Sigmoid colon (tissue), 4 donors: ENCODE results near the gene OR10R2.

Experiments
- POLR2A ChIP-seq, 2 donors: fragments of 450-650 bp; IDR thresholded peaks; one replicate each; pipeline ENCODE4 v1.6.1; 2016; ENCODE audit warnings: antibody characterized with exemption in 2 of 2, mild to moderate bottlenecking in 2 of 2, moderate library complexity in 2 of 2
- POLR2AphosphoS5 ChIP-seq, 4 donors: sonication (generic); formaldehyde crosslinking; IDR thresholded peaks; one replicate each; pipeline ENCODE4 v1.6.1; 2017; ENCODE audit warnings: antibody characterized with exemption in 4 of 4
- TF ChIP-seq, protein P1 (sequence below), 4 experiments: fragments of 450-650 bp in 3 of 4; fragments of 200-600 bp in 1 of 4; IDR thresholded peaks; one replicate each; pipeline ENCODE4 v1.5.1; 2016 to 2019; ENCODE audit warnings: antibody characterized with exemption in 4 of 4, mild to moderate bottlenecking in 3 of 4, moderate library complexity in 2 of 4

DNA sequence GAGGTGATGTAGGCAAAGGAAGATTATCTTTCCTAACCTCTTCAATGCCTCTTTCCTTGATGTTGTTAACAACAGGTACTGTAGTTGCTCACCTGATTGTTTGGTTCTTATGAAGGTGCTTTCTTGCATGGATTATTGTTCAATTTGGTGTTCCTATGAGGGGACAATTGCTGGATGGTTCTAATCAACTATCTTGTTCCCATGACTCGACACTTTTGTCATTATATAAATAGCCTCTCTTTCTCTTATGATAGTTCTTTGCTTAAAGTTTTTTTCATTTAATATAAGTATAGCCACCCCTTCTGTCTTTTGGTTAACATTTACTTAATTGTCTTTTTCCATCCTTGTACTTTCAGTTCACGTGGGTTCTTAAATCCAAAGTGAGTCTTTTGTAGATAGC is 35.5 kb downstream of the OR10R2 start:
- TF ChIP-seq, protein P1, sequence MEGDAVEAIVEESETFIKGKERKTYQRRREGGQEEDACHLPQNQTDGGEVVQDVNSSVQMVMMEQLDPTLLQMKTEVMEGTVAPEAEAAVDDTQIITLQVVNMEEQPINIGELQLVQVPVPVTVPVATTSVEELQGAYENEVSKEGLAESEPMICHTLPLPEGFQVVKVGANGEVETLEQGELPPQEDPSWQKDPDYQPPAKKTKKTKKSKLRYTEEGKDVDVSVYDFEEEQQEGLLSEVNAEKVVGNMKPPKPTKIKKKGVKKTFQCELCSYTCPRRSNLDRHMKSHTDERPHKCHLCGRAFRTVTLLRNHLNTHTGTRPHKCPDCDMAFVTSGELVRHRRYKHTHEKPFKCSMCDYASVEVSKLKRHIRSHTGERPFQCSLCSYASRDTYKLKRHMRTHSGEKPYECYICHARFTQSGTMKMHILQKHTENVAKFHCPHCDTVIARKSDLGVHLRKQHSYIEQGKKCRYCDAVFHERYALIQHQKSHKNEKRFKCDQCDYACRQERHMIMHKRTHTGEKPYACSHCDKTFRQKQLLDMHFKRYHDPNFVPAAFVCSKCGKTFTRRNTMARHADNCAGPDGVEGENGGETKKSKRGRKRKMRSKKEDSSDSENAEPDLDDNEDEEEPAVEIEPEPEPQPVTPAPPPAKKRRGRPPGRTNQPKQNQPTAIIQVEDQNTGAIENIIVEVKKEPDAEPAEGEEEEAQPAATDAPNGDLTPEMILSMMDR (IDR thresholded peaks at IDR 0.05): no peak
- TF ChIP-seq POLR2AphosphoS5 (IDR thresholded peaks at IDR 0.05) (no peak), POLR2A (IDR thresholded peaks at IDR 0.05) (no peak)
